ENCODE measurements around the gene SLC6A2.

DNA sequence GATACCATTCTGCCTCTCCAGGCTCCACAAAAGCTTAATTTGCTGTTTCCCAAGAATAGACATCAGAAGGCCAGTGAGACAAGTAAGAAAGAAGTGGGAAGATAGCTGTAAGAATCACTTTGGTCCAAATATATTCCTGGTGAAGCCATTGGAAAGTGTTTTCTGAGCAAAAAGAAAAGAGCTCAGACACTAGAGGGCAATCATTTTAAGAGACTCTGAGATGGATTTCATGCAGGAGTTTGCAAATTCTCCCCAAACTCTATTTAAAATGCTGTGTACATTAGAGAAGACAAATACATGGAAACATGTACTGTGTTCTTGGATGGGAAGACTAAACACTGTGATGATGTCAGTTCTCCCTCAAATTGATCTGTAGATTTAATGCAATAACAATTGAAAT, 8.0 kb upstream of the SLC6A2 start:
- TF ChIP-seq POLR2A (IDR thresholded peaks at IDR 0.05) = no peak
- TF ChIP-seq CTCF (IDR thresholded peaks at IDR 0.05) = no peak

Data from uterus (tissue), 2 donors.